Lower leg skin (tissue), 4 donors: ENCODE measurements around the gene ZDHHC17. TPM values are rescaled to one million over a fixed set of nuclear protein-coding genes. Genes with fewer than 3 reads are reported as not detected.

ENCODE experiments used
- DNase-seq, 2 donors: peaks; one replicate each; pipeline ENCODE4 v3.0.0-alpha.2; 2019; ENCODE audit warnings: low spot score in 2 of 2
- H3K4me3 ChIP-seq: fragments of 200-600 bp; sonication (generic); 2 replicates; pipeline ENCODE4 v1.5.1; 2017; ENCODE audit warnings: mild to moderate bottlenecking, low read depth; ENCODE audit not compliant: poor library complexity, severe bottlenecking
- POLR2A ChIP-seq, 2 donors: fragments of 450-650 bp; IDR thresholded peaks; one replicate each; pipeline ENCODE4 v1.6.1; 2016 to 2017; ENCODE audit warnings: antibody characterized with exemption in 2 of 2, mild to moderate bottlenecking in 1 of 2, moderate library complexity in 1 of 2
- WGBS, 2 donors: methylation state at CpG; one replicate each; pipeline ENCODE4 v1.1.5; 2018; 5-methylcytosine and 5-hydroxymethylcytosine counted together
- intact Hi-C: fragments of 100-400 bp; cut with DNase I; formaldehyde crosslinking; loops from one replicate; pipeline ENCODE4 v1.15.0; 2023; ENCODE audit warnings: low total_unique reads
- total RNA-seq, 4 donors: library from RNA; depleted of rRNA; stranded (reverse); fragments of >200 nt; gene quantifications; one replicate each; pipeline ENCODE4 v1.1.0, GENCODE V29; 2016
- TF ChIP-seq, protein P1 (sequence below), 3 donors: fragments of 450-650 bp; IDR thresholded peaks; one replicate each; pipeline ENCODE4 v1.5.1; 2016; ENCODE audit warnings: antibody characterized with exemption in 3 of 3, mild to moderate bottlenecking in 3 of 3, moderate library complexity in 2 of 3

Gene ZDHHC17
- total RNA-seq, 4 donors from 2014 or later, result 10.5 to 18.7 (median 13.0) TPM

DNA sequence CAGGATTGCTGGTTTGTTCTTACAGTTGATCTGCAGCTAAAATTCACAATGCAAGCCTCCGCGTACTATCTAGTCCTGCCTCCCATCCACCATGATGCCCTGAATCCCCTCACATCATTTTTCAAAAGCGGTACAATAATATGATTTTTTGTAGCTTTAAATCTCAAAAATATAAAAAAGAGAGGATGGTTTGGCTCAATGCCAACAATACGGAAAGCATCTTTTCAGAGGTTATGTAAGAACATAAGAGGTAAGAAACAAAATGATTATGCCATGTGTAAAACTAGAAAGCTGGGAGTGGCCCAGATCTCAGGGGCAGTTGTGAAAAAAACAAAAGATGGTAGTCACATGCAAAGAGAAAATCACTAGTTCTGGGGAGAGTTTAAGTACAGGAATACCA lies 24.0 kb upstream of the ZDHHC17 start:
- no peak overlapping the region for H3K4me3 ChIP-seq
- 51 to 53% methylated on average over 4 of the region's 4 CpGs for WGBS, 2 donors
- intact Hi-C loops, result no loop called here
- no peak for DNase-seq
- TF ChIP-seq, protein P1, sequence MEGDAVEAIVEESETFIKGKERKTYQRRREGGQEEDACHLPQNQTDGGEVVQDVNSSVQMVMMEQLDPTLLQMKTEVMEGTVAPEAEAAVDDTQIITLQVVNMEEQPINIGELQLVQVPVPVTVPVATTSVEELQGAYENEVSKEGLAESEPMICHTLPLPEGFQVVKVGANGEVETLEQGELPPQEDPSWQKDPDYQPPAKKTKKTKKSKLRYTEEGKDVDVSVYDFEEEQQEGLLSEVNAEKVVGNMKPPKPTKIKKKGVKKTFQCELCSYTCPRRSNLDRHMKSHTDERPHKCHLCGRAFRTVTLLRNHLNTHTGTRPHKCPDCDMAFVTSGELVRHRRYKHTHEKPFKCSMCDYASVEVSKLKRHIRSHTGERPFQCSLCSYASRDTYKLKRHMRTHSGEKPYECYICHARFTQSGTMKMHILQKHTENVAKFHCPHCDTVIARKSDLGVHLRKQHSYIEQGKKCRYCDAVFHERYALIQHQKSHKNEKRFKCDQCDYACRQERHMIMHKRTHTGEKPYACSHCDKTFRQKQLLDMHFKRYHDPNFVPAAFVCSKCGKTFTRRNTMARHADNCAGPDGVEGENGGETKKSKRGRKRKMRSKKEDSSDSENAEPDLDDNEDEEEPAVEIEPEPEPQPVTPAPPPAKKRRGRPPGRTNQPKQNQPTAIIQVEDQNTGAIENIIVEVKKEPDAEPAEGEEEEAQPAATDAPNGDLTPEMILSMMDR (IDR thresholded peaks at IDR 0.05), result no peak
- no peak for TF ChIP-seq POLR2A (IDR thresholded peaks at IDR 0.05)

DNA sequence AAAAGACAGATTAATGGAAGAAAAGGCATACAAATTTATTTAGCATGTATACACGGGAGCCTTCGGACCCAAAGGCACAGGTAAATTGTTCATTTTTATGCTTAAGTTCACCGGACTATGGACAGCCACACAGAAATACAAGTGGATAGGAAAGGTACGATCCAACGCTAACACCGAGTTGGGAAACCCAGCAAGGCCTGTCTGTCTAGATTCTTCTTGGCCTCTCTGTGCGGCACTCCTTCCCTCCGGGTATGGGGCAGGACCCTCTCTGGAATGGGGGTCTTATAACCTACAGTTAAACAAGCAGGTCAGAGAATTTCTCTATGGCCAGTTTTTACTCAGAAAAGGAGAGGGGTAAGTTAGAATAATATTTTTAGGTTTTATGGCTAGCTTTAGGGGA lies 23.4 kb upstream of the ZDHHC17 start:
- WGBS, 2 donors, result 94 to 96% methylated on average over 8 of the region's 8 CpGs
- TF ChIP-seq, protein P1 (IDR thresholded peaks at IDR 0.05), result no peak
- no peak for TF ChIP-seq POLR2A (IDR thresholded peaks at IDR 0.05)
- DNase-seq, result no peak
- no peak overlapping the region for H3K4me3 ChIP-seq
- intact Hi-C loops, result no loop called here

DNA sequence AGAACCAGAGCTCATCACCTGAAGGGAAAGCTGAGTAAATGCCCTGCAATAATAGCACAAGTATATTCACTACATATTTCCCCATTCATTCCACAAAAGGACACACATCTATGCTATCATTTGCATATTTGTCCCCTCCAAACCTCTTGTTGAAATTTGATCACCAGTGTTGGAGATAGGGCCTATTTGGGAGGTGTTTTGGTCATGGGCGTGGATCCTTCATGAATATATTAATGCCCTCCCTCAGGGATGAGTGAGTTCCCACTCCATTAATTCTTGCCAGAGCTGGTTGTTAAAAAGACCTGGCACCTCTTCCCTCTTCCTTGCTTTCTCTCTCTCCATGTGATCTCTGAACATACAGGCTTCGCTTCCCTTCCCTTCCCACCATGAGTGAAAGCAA lies 18.6 kb upstream of the ZDHHC17 start:
- H3K4me3 ChIP-seq, result no peak overlapping the region
- 81 to 84% methylated on average over 2 of the region's 2 CpGs for WGBS, 2 donors
- intact Hi-C loops, result no loop called here
- TF ChIP-seq, protein P1 (IDR thresholded peaks at IDR 0.05), result no peak
- TF ChIP-seq POLR2A (IDR thresholded peaks at IDR 0.05), result no peak
- DNase-seq, result no peak

DNA sequence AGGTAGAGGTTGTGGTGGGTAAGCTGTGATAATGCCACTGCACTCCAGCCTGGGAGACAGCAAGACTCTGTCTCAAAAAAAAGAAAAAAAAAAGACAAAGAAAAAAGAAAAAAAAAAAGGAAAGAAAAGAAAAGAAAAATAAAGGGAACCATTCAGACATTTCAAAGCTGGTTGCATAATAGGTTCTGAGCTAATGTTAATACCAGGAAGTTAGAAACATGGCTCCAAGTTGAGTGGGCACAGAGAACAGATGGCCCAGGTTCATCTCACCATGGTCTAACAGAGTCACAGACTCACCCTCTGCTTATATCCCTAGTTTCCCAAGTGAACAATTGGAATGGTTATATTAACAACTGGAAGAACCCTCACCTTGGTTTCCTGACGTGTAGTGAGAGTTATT lies 17.4 kb upstream of the ZDHHC17 start:
- intact Hi-C loops, result no loop called here
- DNase-seq, result no peak
- TF ChIP-seq, protein P1 (IDR thresholded peaks at IDR 0.05), result no peak
- TF ChIP-seq POLR2A (IDR thresholded peaks at IDR 0.05), result no peak
- no peak overlapping the region for H3K4me3 ChIP-seq
- 38 to 71% methylated on average over 1 of the region's 1 CpG for WGBS, 2 donors

DNA sequence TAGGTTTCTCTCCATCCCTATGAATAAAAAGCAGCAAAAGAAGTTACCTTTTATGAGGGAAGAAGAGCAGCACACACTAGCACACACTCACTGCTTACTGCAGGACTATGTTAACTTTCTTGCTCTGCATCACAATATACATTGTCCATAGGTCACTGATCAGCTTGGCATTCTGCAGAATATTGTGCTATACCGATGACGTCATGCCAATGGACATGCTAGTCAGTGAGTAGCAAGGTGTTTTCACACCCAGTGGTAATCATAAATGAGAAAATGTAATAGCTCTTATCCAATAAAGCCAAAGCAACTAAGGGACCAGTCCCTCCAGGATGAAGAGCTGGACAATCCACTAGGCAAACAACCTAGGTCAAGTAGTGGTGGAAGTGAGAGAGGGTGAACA lies 16.7 kb upstream of the ZDHHC17 start:
- TF ChIP-seq, protein P1 (IDR thresholded peaks at IDR 0.05), result no peak
- TF ChIP-seq POLR2A (IDR thresholded peaks at IDR 0.05), result no peak
- WGBS, 2 donors, result 96% methylated on average over 2 of the region's 2 CpGs
- no peak for DNase-seq
- intact Hi-C loops, result no loop called here
- H3K4me3 ChIP-seq, result no peak overlapping the region

DNA sequence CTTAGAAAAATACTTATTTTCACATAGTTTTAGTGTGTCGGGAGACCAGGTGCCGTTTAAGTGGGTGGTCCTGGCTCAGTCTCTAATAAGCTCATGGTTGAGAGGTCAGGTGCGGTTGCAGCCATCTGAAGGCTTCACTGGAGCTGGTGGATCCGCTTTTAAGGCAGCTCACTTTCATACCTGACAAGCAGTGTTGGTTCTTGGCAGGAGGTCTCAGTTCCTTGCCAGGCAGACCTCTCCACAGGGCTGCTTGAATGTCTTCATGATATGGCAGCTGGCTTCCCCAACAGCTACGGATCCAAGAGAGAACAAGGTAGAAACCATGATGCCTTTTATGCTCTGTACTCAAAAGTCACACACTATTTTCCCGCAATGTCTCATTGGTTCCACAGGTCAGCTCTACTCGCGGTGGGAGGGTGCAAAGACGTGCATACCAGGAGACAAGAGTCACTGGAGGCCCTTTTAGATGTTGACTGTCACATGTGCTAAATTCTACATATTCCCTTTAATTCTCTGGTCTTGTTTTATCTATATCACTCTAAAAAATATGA lies 8.0 kb upstream of the ZDHHC17 start:
- intact Hi-C loops, result no loop called here
- TF ChIP-seq, protein P1 (IDR thresholded peaks at IDR 0.05), result no peak
- TF ChIP-seq POLR2A (IDR thresholded peaks at IDR 0.05), result no peak
- WGBS, 2 donors, result 91% methylated on average over 9 of the region's 9 CpGs
- no peak for DNase-seq
- no peak overlapping the region for H3K4me3 ChIP-seq
